Measurements from ENCODE around the gene SAFB.

The SAFB gene

GRCh38 chr19:5669212-5669611, 46.3 kb downstream of the SAFB start:
- Histone ChIP-seq H3K4me1 (ENCODE audit: control insufficient read depth in 2 of 2, insufficient read depth in 1 of 2, low read depth in 1 of 2, low read length in 2 of 2) (peaks cover 0 to 4% of the 10 kb centered on the region in 2 donors), H3K4me3 (ENCODE audit: low read length in 2 of 2) (no peak overlapping the region), H3K14ac (ENCODE audit: low read length) (no peak overlapping the region), H4K8ac (ENCODE audit: low read depth, low read length) (no peak overlapping the region), H2AFZ (ENCODE audit: low read length) (no peak overlapping the region), H2AK5ac (ENCODE audit: low read depth, low read length) (no peak overlapping the region), H2BK12ac (ENCODE audit: low read length) (no peak overlapping the region), H3K23ac (ENCODE audit: low read depth, low read length, poor library complexity) (peak overlapping the region; percentile 43), H2BK5ac (ENCODE audit: low read length) (no peak overlapping the region), H3K4me2 (ENCODE audit: insufficient read depth, low read length, poor library complexity, severe bottlenecking) (no peak overlapping the region), H3K27me3 (ENCODE audit: control insufficient read depth in 3 of 3, insufficient read depth in 3 of 3, low read depth in 1 of 3, low read length in 3 of 3) (no peaks in the 10 kb centered on the region), H3K9me3 (replicated peaks in 1 of 2; ENCODE audit: control insufficient read depth in 2 of 2, insufficient read depth in 1 of 2, low read depth in 1 of 2, low read length in 2 of 2) (no peaks in the 10 kb centered on the region), H4K91ac (ENCODE audit: low read depth, low read length, poor library complexity) (no peak overlapping the region), H3K27ac (replicated peaks; ENCODE audit: low read length) (no peak overlapping the region), H2BK120ac (ENCODE audit: low read depth, low read length) (no peak overlapping the region), H3K4ac (ENCODE audit: low read length) (no peak overlapping the region), H3K9ac (ENCODE audit: low read depth, low read length, poor library complexity) (no peak overlapping the region), H3K36me3 (replicated peaks in 1 of 2; ENCODE audit: control insufficient read depth in 2 of 2, insufficient read depth in 2 of 2, low read length in 2 of 2) (peaks cover 50 to 80% of the 10 kb centered on the region in 2 donors), H2BK15ac (ENCODE audit: low read length) (no peak overlapping the region), H3K79me1 (ENCODE audit: low read depth, low read length) (peaks cover 4% of the 10 kb centered on the region), H3K18ac (ENCODE audit: low read length) (peak overlapping the region; percentile 38)
- WGBS, 2 donors (ENCODE audit: extremely low coverage in 2 of 2, insufficient read length in 2 of 2, insufficient replicate concordance in 1 of 2): no CpG with 5 or more reads among the region's 11 CpGs
- DNase-seq (ENCODE audit: low spot score): no peak

- peaks cover 0 to 1% of the 10 kb centered on the region in 2 donors for H3K9me3 ChIP-seq (replicated peaks in 1 of 2; ENCODE audit: control insufficient read depth in 2 of 2, insufficient read depth in 1 of 2, low read depth in 1 of 2, low read length in 2 of 2)
These were observed 48.7 kb downstream of the SAFB start for GRCh38 chr19:5671600-5671999.

GRCh38 chr19:5672708-5673459, 50.0 kb downstream of the SAFB start:
- Histone ChIP-seq H2BK15ac (ENCODE audit: low read length) (no peak overlapping the region), H2AK5ac (ENCODE audit: low read depth, low read length) (no peak overlapping the region), H3K18ac (ENCODE audit: low read length) (no peak overlapping the region), H3K79me1 (ENCODE audit: low read depth, low read length) (peaks cover 11% of the 10 kb centered on the region), H3K14ac (ENCODE audit: low read length) (no peak overlapping the region), H3K9ac (ENCODE audit: low read depth, low read length, poor library complexity) (no peak overlapping the region), H2BK12ac (ENCODE audit: low read length) (no peak overlapping the region), H3K4ac (ENCODE audit: low read length) (no peak overlapping the region), H3K4me3 (ENCODE audit: low read length in 2 of 2) (no peak overlapping the region), H3K27me3 (ENCODE audit: control insufficient read depth in 3 of 3, insufficient read depth in 3 of 3, low read depth in 1 of 3, low read length in 3 of 3) (no peaks in the 10 kb centered on the region), H4K91ac (ENCODE audit: low read depth, low read length, poor library complexity) (no peak overlapping the region), H3K23ac (ENCODE audit: low read depth, low read length, poor library complexity) (no peak overlapping the region), H3K4me1 (ENCODE audit: control insufficient read depth in 2 of 2, insufficient read depth in 1 of 2, low read depth in 1 of 2, low read length in 2 of 2) (no peaks in the 10 kb centered on the region), H4K8ac (ENCODE audit: low read depth, low read length) (no peak overlapping the region), H2BK120ac (ENCODE audit: low read depth, low read length) (no peak overlapping the region), H2BK5ac (ENCODE audit: low read length) (no peak overlapping the region), H3K9me3 (replicated peaks in 1 of 2; ENCODE audit: control insufficient read depth in 2 of 2, insufficient read depth in 1 of 2, low read depth in 1 of 2, low read length in 2 of 2) (peaks cover 0 to 1% of the 10 kb centered on the region in 2 donors), H2AFZ (ENCODE audit: low read length) (no peak overlapping the region), H3K4me2 (ENCODE audit: insufficient read depth, low read length, poor library complexity, severe bottlenecking) (no peak overlapping the region), H3K36me3 (replicated peaks in 1 of 2; ENCODE audit: control insufficient read depth in 2 of 2, insufficient read depth in 2 of 2, low read length in 2 of 2) (peaks cover 19 to 53% of the 10 kb centered on the region in 2 donors), H3K27ac (replicated peaks; ENCODE audit: low read length) (no peak overlapping the region)
- no CpG with 5 or more reads among the region's 13 CpGs for WGBS, 2 donors (ENCODE audit: extremely low coverage in 2 of 2, insufficient read length in 2 of 2, insufficient replicate concordance in 1 of 2)
- DNase-seq (ENCODE audit: low spot score): no peak

More at GRCh38 chr19:5671600-5671999, 48.7 kb downstream of the SAFB start:
- no peak overlapping the region for H4K91ac ChIP-seq (ENCODE audit: low read depth, low read length, poor library complexity)
- no peak overlapping the region for H3K4ac ChIP-seq (ENCODE audit: low read length)
- no peak overlapping the region for H3K9ac ChIP-seq (ENCODE audit: low read depth, low read length, poor library complexity)
- no peak overlapping the region for H3K4me3 ChIP-seq (ENCODE audit: low read length in 2 of 2)
- no peak overlapping the region for H3K23ac ChIP-seq (ENCODE audit: low read depth, low read length, poor library complexity)
- no peak for DNase-seq (ENCODE audit: low spot score)
- no peak overlapping the region for H2BK12ac ChIP-seq (ENCODE audit: low read length)
- H2AFZ ChIP-seq (ENCODE audit: low read length): no peak overlapping the region
- H3K14ac ChIP-seq (ENCODE audit: low read length): no peak overlapping the region
- no CpG with 5 or more reads among the region's 7 CpGs for WGBS, 2 donors (ENCODE audit: extremely low coverage in 2 of 2, insufficient read length in 2 of 2, insufficient replicate concordance in 1 of 2)
- H2BK120ac ChIP-seq (ENCODE audit: low read depth, low read length): no peak overlapping the region
- no peak overlapping the region for H2AK5ac ChIP-seq (ENCODE audit: low read depth, low read length)
- no peak overlapping the region for H2BK5ac ChIP-seq (ENCODE audit: low read length)
- H3K36me3 ChIP-seq (replicated peaks in 1 of 2; ENCODE audit: control insufficient read depth in 2 of 2, insufficient read depth in 2 of 2, low read length in 2 of 2): peaks cover 30 to 59% of the 10 kb centered on the region in 2 donors
- H3K79me1 ChIP-seq (ENCODE audit: low read depth, low read length): peaks cover 9% of the 10 kb centered on the region
- no peak overlapping the region for H3K4me2 ChIP-seq (ENCODE audit: insufficient read depth, low read length, poor library complexity, severe bottlenecking)
- no peak overlapping the region for H2BK15ac ChIP-seq (ENCODE audit: low read length)
- no peak overlapping the region for H4K8ac ChIP-seq (ENCODE audit: low read depth, low read length)
- H3K18ac ChIP-seq (ENCODE audit: low read length): no peak overlapping the region
- no peak overlapping the region for H3K27ac ChIP-seq (replicated peaks; ENCODE audit: low read length)
- no peaks in the 10 kb centered on the region for H3K27me3 ChIP-seq (ENCODE audit: control insufficient read depth in 3 of 3, insufficient read depth in 3 of 3, low read depth in 1 of 3, low read length in 3 of 3)
- peaks cover 0 to 4% of the 10 kb centered on the region in 2 donors for H3K4me1 ChIP-seq (ENCODE audit: control insufficient read depth in 2 of 2, insufficient read depth in 1 of 2, low read depth in 1 of 2, low read length in 2 of 2)

GRCh38 chr19:5673752-5674151, 50.9 kb downstream of the SAFB start:
- Histone ChIP-seq H3K9ac (ENCODE audit: low read depth, low read length, poor library complexity) (no peak overlapping the region), H3K79me1 (ENCODE audit: low read depth, low read length) (peaks cover 11% of the 10 kb centered on the region), H3K27me3 (ENCODE audit: control insufficient read depth in 3 of 3, insufficient read depth in 3 of 3, low read depth in 1 of 3, low read length in 3 of 3) (no peaks in the 10 kb centered on the region), H3K9me3 (replicated peaks in 1 of 2; ENCODE audit: control insufficient read depth in 2 of 2, insufficient read depth in 1 of 2, low read depth in 1 of 2, low read length in 2 of 2) (peaks cover 0 to 1% of the 10 kb centered on the region in 2 donors), H3K4ac (ENCODE audit: low read length) (no peak overlapping the region), H2BK120ac (ENCODE audit: low read depth, low read length) (no peak overlapping the region), H4K91ac (ENCODE audit: low read depth, low read length, poor library complexity) (no peak overlapping the region), H3K36me3 (replicated peaks in 1 of 2; ENCODE audit: control insufficient read depth in 2 of 2, insufficient read depth in 2 of 2, low read length in 2 of 2) (peaks cover 19 to 48% of the 10 kb centered on the region in 2 donors), H3K4me3 (ENCODE audit: low read length in 2 of 2) (no peak overlapping the region), H2AK5ac (ENCODE audit: low read depth, low read length) (no peak overlapping the region), H3K4me2 (ENCODE audit: insufficient read depth, low read length, poor library complexity, severe bottlenecking) (no peak overlapping the region), H3K14ac (ENCODE audit: low read length) (no peak overlapping the region), H2BK12ac (ENCODE audit: low read length) (no peak overlapping the region), H2BK15ac (ENCODE audit: low read length) (no peak overlapping the region), H2AFZ (ENCODE audit: low read length) (no peak overlapping the region), H3K18ac (ENCODE audit: low read length) (no peak overlapping the region), H2BK5ac (ENCODE audit: low read length) (no peak overlapping the region), H3K27ac (replicated peaks; ENCODE audit: low read length) (no peak overlapping the region), H4K8ac (ENCODE audit: low read depth, low read length) (no peak overlapping the region), H3K4me1 (ENCODE audit: control insufficient read depth in 2 of 2, insufficient read depth in 1 of 2, low read depth in 1 of 2, low read length in 2 of 2) (no peaks in the 10 kb centered on the region), H3K23ac (ENCODE audit: low read depth, low read length, poor library complexity) (no peak overlapping the region)
- no peak for DNase-seq (ENCODE audit: low spot score)
- 100% methylated on average over 1 of the region's 1 CpG; no CpG with 5 or more reads in 1 of the 2 donors for whole genome bisulfite sequencing, 2 donors (ENCODE audit: extremely low coverage in 2 of 2, insufficient read length in 2 of 2, insufficient replicate concordance in 1 of 2)

Measured in neuronal stem cell (in vitro differentiated cells).